Endothelial cell (in vitro differentiated cells): ENCODE data around the gene NUMBL. TPM values are rescaled to one million over a fixed set of nuclear protein-coding genes. Genes with fewer than 3 reads are reported as not detected.

ENCODE experiments used
- DNase-seq: peaks from one replicate; pipeline ENCODE4 v3.0.0; 2021; ENCODE audit warnings: low spot score
- H3K27ac Mint-ChIP-seq: one replicate; pipeline ENCODE4 v1.8.0; 2021; ENCODE audit warnings: mixed read lengths, inconsistent platforms; ENCODE audit not compliant: unreplicated experiment
- H3K27me3 Mint-ChIP-seq: one replicate; pipeline ENCODE4 v1.8.0; 2021; ENCODE audit warnings: mild to moderate bottlenecking, moderate library complexity, mixed read lengths, inconsistent platforms; ENCODE audit not compliant: unreplicated experiment
- H3K36me3 Mint-ChIP-seq: one replicate; pipeline ENCODE4 v1.8.0; 2021; ENCODE audit warnings: mild to moderate bottlenecking, low read depth, mixed read lengths, inconsistent platforms; ENCODE audit not compliant: unreplicated experiment
- H3K4me1 Mint-ChIP-seq: one replicate; pipeline ENCODE4 v1.8.0; 2021; ENCODE audit warnings: mild to moderate bottlenecking, mixed read lengths, inconsistent platforms; ENCODE audit not compliant: unreplicated experiment
- H3K4me3 Mint-ChIP-seq: one replicate; pipeline ENCODE4 v1.8.0; 2021; ENCODE audit warnings: mild to moderate bottlenecking, mixed read lengths, inconsistent platforms; ENCODE audit not compliant: unreplicated experiment
- H3K9me3 Mint-ChIP-seq: one replicate; pipeline ENCODE4 v1.8.0; 2021; ENCODE audit warnings: mixed read lengths, inconsistent platforms; ENCODE audit not compliant: unreplicated experiment
- CTCF ChIP-seq: fragments of 200-600 bp; sonication (generic); IDR thresholded peaks from one replicate; pipeline ENCODE4 v1.5.0; 2021; ENCODE audit warnings: antibody characterized with exemption; ENCODE audit not compliant: unreplicated experiment
- total RNA-seq: library from RNA; stranded (reverse); fragmentation: NEBNext Ultra II Directional; extraction: Animal tissue kit (Norgen Biotek cat#: 25700); gene quantifications from one replicate; pipeline ENCODE4 v1.2.1, GENCODE V29; 2021; ENCODE audit not compliant: unreplicated experiment

The NUMBL gene
- total RNA-seq, 1 donor from 2014 or later = 10.0 TPM

DNA sequence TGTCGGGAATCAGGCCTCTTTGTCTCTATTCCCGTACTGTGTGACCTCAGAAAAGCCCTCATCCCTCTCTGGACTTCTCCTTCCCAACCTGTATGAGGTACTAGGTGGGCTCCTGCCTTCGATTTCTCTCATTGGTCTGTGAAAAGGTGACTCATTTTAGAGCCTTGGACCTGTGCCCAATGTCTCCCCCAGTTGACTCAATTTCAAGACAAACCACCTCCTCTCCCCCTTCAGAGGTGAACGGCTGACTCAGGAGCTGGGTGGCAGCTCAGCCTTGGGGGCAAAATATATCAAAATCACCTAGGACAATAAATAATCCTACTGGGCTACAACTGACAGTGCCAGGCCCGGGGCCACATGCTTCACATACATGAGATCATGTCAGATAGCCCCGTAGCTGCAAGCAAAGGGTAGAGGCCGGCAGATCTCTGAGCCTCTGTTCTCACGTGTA is 25.6 kb upstream of the NUMBL start:
- no peak for DNase-seq
- Mint-ChIP-seq H3K9me3 (no peaks in the 10 kb centered on the region), H3K4me3 (peak overlapping the region; percentile 94), H3K27me3 (peaks cover 13% of the 10 kb centered on the region), H3K36me3 (peaks cover 12% of the 10 kb centered on the region), H3K4me1 (peaks cover 26% of the 10 kb centered on the region), H3K27ac (peak overlapping the region; percentile 94)
- no peak for TF ChIP-seq CTCF

DNA sequence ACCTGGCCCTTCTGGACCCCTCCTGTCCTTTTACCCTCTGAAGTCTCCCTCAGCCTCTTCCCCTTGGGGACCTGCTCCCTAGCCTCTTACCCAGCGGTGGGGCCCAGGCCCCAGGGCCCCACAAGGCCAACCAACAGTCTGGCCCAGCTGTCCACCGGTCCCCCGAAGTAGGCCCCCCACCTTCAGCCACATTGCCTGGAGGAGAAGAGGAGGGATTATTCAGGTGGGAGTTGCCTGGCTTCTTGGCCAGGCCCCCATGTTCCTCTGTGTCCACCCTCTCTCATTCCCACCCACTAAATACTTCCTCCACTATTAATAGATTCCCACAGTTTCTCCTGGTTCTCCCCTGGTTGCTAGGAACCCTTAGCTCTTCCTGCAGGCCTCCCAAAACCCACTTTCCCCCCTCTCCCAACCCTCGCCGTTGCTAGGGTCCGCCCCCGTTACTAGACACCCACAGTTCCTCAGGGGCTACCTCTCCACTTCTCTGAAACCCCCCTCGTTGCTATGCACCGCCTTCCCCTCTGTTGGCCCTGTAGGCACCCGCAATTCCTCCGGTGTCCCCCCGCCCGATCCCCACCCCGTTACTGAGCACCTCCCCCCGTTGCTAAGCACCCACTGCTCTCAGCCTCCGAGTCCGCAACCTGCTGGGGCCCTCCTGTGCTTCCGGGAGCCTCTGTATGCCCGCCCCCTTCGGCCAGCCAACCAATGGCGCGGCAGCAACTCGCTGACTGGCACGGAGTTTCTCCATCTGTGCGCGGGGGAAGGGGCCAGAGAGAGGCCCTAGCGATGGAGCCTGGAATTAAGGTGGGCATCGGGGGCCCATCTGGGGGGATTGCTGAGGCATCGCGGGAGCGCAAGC is 24.2 kb upstream of the NUMBL start:
- peaks cover 20% of the 10 kb centered on the region for H3K4me1 Mint-ChIP-seq
- H3K9me3 Mint-ChIP-seq = no peaks in the 10 kb centered on the region
- peaks cover 4% of the 10 kb centered on the region for H3K36me3 Mint-ChIP-seq
- no peak for TF ChIP-seq CTCF
- peak; percentile 90 for DNase-seq
- peak overlapping the region; percentile 94 for H3K27ac Mint-ChIP-seq
- H3K27me3 Mint-ChIP-seq = peaks cover 13% of the 10 kb centered on the region
- peak overlapping the region; percentile 94 for H3K4me3 Mint-ChIP-seq

- no peak for DNase-seq
- H3K9me3 Mint-ChIP-seq = no peaks in the 10 kb centered on the region
- peaks cover 20% of the 10 kb centered on the region for H3K4me1 Mint-ChIP-seq
- peaks cover 11% of the 10 kb centered on the region for H3K27me3 Mint-ChIP-seq
- peaks cover 4% of the 10 kb centered on the region for H3K36me3 Mint-ChIP-seq
- no peak for TF ChIP-seq CTCF
- H3K27ac Mint-ChIP-seq = peak overlapping the region; percentile 68
- H3K4me3 Mint-ChIP-seq = peak overlapping the region; percentile 45
Measured at GRCh38 chr19:40713939-40714338, 23.5 kb upstream of the NUMBL start.

DNA sequence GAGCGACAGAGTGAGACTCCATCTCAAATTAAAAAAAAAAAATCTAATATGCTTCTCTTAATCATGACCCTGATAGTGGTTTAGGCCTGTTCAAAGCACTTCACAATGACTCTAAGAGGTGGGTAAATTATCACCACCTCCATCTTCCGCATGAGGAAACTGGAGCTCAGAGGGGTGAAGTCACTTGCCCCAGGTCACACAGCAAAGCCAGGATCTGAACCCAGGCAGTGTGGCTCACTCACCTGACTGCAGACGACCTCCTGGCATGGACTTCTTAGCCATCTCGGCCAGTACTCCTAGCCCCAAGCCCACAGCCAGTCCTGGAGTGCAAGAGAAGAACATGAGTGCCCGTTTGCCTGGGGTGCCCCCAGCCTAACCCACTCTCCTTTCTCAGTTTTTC is 19.4 kb upstream of the NUMBL start:
- Mint-ChIP-seq H3K4me3 (no peak overlapping the region), H3K27ac (no peak overlapping the region), H3K9me3 (no peaks in the 10 kb centered on the region), H3K4me1 (no peaks in the 10 kb centered on the region), H3K27me3 (peaks cover 3% of the 10 kb centered on the region), H3K36me3 (peaks cover 4% of the 10 kb centered on the region)
- no peak for DNase-seq
- TF ChIP-seq CTCF = no peak

GRCh38 chr19:40707615-40708014 is 17.2 kb upstream of the NUMBL start:
- no peak for TF ChIP-seq CTCF
- Mint-ChIP-seq H3K9me3 (no peaks in the 10 kb centered on the region), H3K4me1 (peaks cover 4% of the 10 kb centered on the region), H3K27me3 (peaks cover 1% of the 10 kb centered on the region), H3K27ac (no peak overlapping the region), H3K4me3 (no peak overlapping the region), H3K36me3 (peaks cover 10% of the 10 kb centered on the region)
- DNase-seq = no peak
